HCT116 (cell line): ENCODE measurements around the gene CISD2. TPM values are rescaled to one million over a fixed set of nuclear protein-coding genes. Genes with fewer than 3 reads are reported as not detected.

Experiments
- ATAC-seq: fragments of 200-7000 bp; cut with Tn5 transposase; 2 replicates; pipeline ENCODE4 v1.9.1; 2020; ENCODE audit warnings: mild to moderate bottlenecking, moderate library complexity
- BruUV-seq: library from RNA; stranded (reverse); fragments of 400-500 nt; replicated peaks from 2 replicates; lab custom pipeline; 2021; lab: Mats Ljungman, UMichigan
- CTCF ChIA-PET: fragments of 300-600 bp; sonication (Branson Sonifier 250); formaldehyde crosslinking; loops from one replicate; lab custom pipeline; 2021; ENCODE audit warnings: antibody characterized with exemption; lab: Charles Lee
- POLR2A ChIA-PET: fragments of 300-600, 350-600 bp; sonication (Branson Sonifier 250); formaldehyde crosslinking; loops from one replicate; lab custom pipeline; 2021; ENCODE audit warnings: antibody characterized with exemption; lab: Charles Lee
- RAD21 ChIA-PET, 2 experiments: fragments of 300-600 bp; sonication (Branson Sonifier 250); formaldehyde crosslinking; loops; one replicate each; lab custom pipeline; 2023; ENCODE audit warnings: low total read pairs in 2 of 2; ENCODE audit not compliant: uncharacterized antibody in 2 of 2, unreplicated experiment in 2 of 2, low non-redundant PET in 1 of 2; lab: Charles Lee
- DNase-seq: peaks from one replicate; pipeline ENCODE4 v3.0.0-alpha.2; 2010; ENCODE audit warnings: low read depth, low spot score
- H2AFZ ChIP-seq: fragments of 200-600 bp; shearing (Covaris generic), sonication (generic); 2 replicates; pipeline ENCODE4 v1.6.1; 2017; ENCODE audit warnings: low read depth, mixed run types, mixed read lengths, antibody characterized with exemption, low read length; ENCODE audit not compliant: poor library complexity, severe bottlenecking
- H3K27ac ChIP-seq: 2 replicates; pipeline ENCODE4 v1.5.1; 2012; ENCODE audit warnings: low read depth, low read length
- H3K27me3 ChIP-seq: fragments of 200-600 bp; sonication (generic); 2 replicates; pipeline ENCODE4 v1.6.1; 2016; ENCODE audit warnings: mixed run types, low read length, mixed read lengths; ENCODE audit not compliant: insufficient read depth
- H3K36me3 ChIP-seq, 2 experiments: fragments of 200-500 bp in 1 of 2; fragments of 200-600 bp in 1 of 2; sonication (Bioruptor generic) in 1 of 2; sonication (generic) in 1 of 2; 2 replicates each; pipeline versions ENCODE4 v1.5.1 to v1.6.1; 2014 to 2016; ENCODE audit warnings: low read length in 2 of 2, inconsistent platforms in 1 of 2, mixed read lengths in 1 of 2, mixed run types in 1 of 2; ENCODE audit not compliant: insufficient read depth in 2 of 2, control insufficient read depth in 1 of 2
- H3K4me1 ChIP-seq, 2 experiments: fragments of 200-600 bp in 1 of 2; sonication (generic) in 1 of 2; 2 replicates each; pipeline versions ENCODE4 v1.5.1 to v1.6.1; 2012 to 2017; ENCODE audit warnings: low read length in 2 of 2, inconsistent platforms in 1 of 2, mild to moderate bottlenecking in 1 of 2, mixed read lengths in 1 of 2, mixed run types in 1 of 2, moderate library complexity in 1 of 2; ENCODE audit not compliant: insufficient read depth in 2 of 2, control insufficient read depth in 1 of 2
- H3K4me2 ChIP-seq: fragments of 200-600 bp; sonication (generic); 2 replicates; pipeline ENCODE4 v1.6.1; 2017; ENCODE audit warnings: mixed run types, low read length, mixed read lengths
- H3K4me3 ChIP-seq, 2 experiments: fragments of 200-600 bp in 1 of 2; sonication (generic) in 1 of 2; replicated peaks in 1 of 2; 2 replicates each; pipeline ENCODE4 v1.5.1; 2011 to 2016; ENCODE audit warnings: low read length in 2 of 2, control low read depth in 1 of 2, low read depth in 1 of 2, mild to moderate bottlenecking in 1 of 2, mixed read lengths in 1 of 2, mixed run types in 1 of 2
- H3K79me2 ChIP-seq: fragments of 200-600 bp; sonication (generic); 2 replicates; pipeline ENCODE4 v1.6.1; 2017; ENCODE audit warnings: mild to moderate bottlenecking, mixed run types, low read length, moderate library complexity, mixed read lengths; ENCODE audit not compliant: insufficient read depth
- H3K9ac ChIP-seq: fragments of 200-600 bp; sonication (generic); 2 replicates; pipeline ENCODE4 v1.6.1; 2016; ENCODE audit warnings: low read length, mixed read lengths
- H3K9me2 ChIP-seq: fragments of 200-600 bp; sonication (generic), shearing (Covaris generic); 2 replicates; pipeline ENCODE4 v1.6.1; 2017; ENCODE audit warnings: mixed run types, mild to moderate bottlenecking, moderate library complexity; ENCODE audit not compliant: insufficient read depth
- H3K9me3 ChIP-seq, 2 experiments: fragments of 200-500 bp in 1 of 2; fragments of 200-600 bp in 1 of 2; sonication (Bioruptor generic) in 1 of 2; sonication (generic) in 1 of 2; 2 replicates each; pipeline ENCODE4 v1.6.1; 2014 to 2017; ENCODE audit warnings: low read length in 2 of 2, mixed read lengths in 2 of 2, inconsistent platforms in 1 of 2, low read depth in 1 of 2, mild to moderate bottlenecking in 1 of 2, mixed run types in 1 of 2, moderate library complexity in 1 of 2; ENCODE audit not compliant: control insufficient read depth in 1 of 2, insufficient read depth in 1 of 2
- H4K20me1 ChIP-seq: fragments of 200-600 bp; sonication (generic), shearing (Covaris generic); 2 replicates; pipeline ENCODE4 v1.6.1; 2017; ENCODE audit warnings: mixed run types, mild to moderate bottlenecking, moderate library complexity; ENCODE audit not compliant: insufficient read depth
- CEBPB ChIP-seq: IDR thresholded peaks from 2 replicates; pipeline ENCODE4 v1.6.1; 2012; ENCODE audit warnings: low read depth
- EGR1 ChIP-seq: IDR thresholded peaks from 2 replicates; pipeline ENCODE4 v1.6.1; 2012; ENCODE audit warnings: low read depth
- ELF1 ChIP-seq: IDR thresholded peaks from 2 replicates; pipeline ENCODE4 v1.6.1; 2012; ENCODE audit warnings: low read depth, borderline replicate concordance
- FOSL1 ChIP-seq: IDR thresholded peaks from 2 replicates; pipeline ENCODE4 v1.6.1; 2012; ENCODE audit warnings: low read depth
- POLR2A ChIP-seq: IDR thresholded peaks from 2 replicates; pipeline ENCODE4 v1.7.0; 2011; ENCODE audit warnings: borderline replicate concordance; ENCODE audit not compliant: insufficient read depth, insufficient read length; ENCODE audit errors: extremely low read depth
- POLR2AphosphoS5 ChIP-seq: IDR thresholded peaks from 2 replicates; pipeline ENCODE4 v1.6.1; 2011; ENCODE audit warnings: mild to moderate bottlenecking, low read depth, low read length, moderate library complexity
- RAD21 ChIP-seq: IDR thresholded peaks from 2 replicates; pipeline ENCODE4 v1.6.1; 2012; ENCODE audit warnings: low read depth, mild to moderate bottlenecking
- SRF ChIP-seq: IDR thresholded peaks from 2 replicates; pipeline ENCODE4 v1.6.1; 2012; ENCODE audit warnings: low read depth
- TCF7L2 ChIP-seq: IDR thresholded peaks from 2 replicates; pipeline ENCODE4 v1.7.0; 2011; ENCODE audit warnings: borderline replicate concordance, inconsistent platforms; ENCODE audit not compliant: insufficient read depth, insufficient read length; ENCODE audit errors: extremely low read depth
- YY1 ChIP-seq: IDR thresholded peaks from 2 replicates; pipeline ENCODE4 v1.6.1; 2011; ENCODE audit warnings: low read length, low read depth, moderate library complexity, mild to moderate bottlenecking; ENCODE audit not compliant: insufficient replicate concordance; ENCODE audit errors: extremely low read depth
- ZFX ChIP-seq: fragments of 450-650 bp; IDR thresholded peaks from 2 replicates; pipeline ENCODE4 v1.6.1; 2017
- ZNF274 ChIP-seq: fragments of 200-500 bp; sonication (Bioruptor generic); IDR thresholded peaks from 2 replicates; pipeline ENCODE4 v1.6.1; 2014; ENCODE audit warnings: mild to moderate bottlenecking, low read depth, low read length, inconsistent platforms
- intact Hi-C: fragments of 100-400 bp; cut with micrococcal nuclease; formaldehyde crosslinking; loops from 2 replicates; pipeline ENCODE4 v1.10.0; 2022
- total RNA-seq: library from RNA; stranded (reverse); gene quantifications from one replicate; pipeline ENCODE4 v1.2.1, GENCODE V29; 2021; ENCODE audit not compliant: unreplicated experiment
- TF ChIP-seq, protein P1 (sequence below), 3 experiments: fragments of 200-600 bp in 1 of 3; sonication (generic) in 1 of 3; IDR thresholded peaks in 2 of 3; conservative IDR thresholded peaks in 1 of 3; 2 replicates each; pipeline ENCODE4 v1.5.1; 2012 to 2017; ENCODE audit warnings: low read depth in 2 of 3, low read length in 2 of 3, antibody characterized with exemption in 1 of 3, borderline replicate concordance in 1 of 3, control low read depth in 1 of 3, mild to moderate bottlenecking in 1 of 3, mixed read lengths in 1 of 3, mixed run types in 1 of 3, moderate library complexity in 1 of 3; ENCODE audit not compliant: insufficient read depth in 1 of 3
- TF ChIP-seq, protein P2 (sequence below): IDR thresholded peaks from 2 replicates; pipeline ENCODE4 v1.6.1; 2012; ENCODE audit warnings: low read depth

Gene CISD2
- total RNA-seq, 1 experiment from 2014 or later: 38.9 TPM

DNA sequence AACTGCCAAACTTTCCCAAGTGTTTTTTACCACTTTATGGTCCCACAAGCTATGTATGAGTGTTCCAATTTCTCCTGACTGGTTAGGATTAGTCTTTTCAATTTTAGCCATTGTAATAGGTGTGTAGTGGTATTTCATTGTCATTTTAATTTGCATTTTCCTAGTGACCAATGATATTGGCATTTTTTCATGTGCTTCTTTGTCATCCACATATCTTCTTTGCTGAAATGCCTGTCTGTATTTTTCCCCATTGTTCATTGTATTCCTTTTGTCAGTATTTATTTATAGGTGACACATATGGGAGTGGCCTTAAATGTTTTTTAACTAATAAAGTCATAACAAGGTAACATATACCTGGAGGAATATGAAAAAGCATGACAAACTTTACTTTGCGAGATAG lies 32.2 kb upstream of the CISD2 start:
- no peak overlapping the region for H3K4me3 ChIP-seq
- no peaks in the 10 kb centered on the region for H3K27me3 ChIP-seq
- H3K4me1 ChIP-seq: no peaks in the 10 kb centered on the region
- no peak overlapping the region for H3K27ac ChIP-seq
- no peak overlapping the region for H3K4me2 ChIP-seq
- no peaks in the 10 kb centered on the region for H3K9me2 ChIP-seq
- ATAC-seq (no peak), DNase-seq (no peak)
- H3K9me3 ChIP-seq: no peaks in the 10 kb centered on the region
- TF ChIP-seq CEBPB: no peak
- TF ChIP-seq SRF: no peak
- TF ChIP-seq RAD21: no peak
- TF ChIP-seq FOSL1: no peak
- TF ChIP-seq, protein P1, sequence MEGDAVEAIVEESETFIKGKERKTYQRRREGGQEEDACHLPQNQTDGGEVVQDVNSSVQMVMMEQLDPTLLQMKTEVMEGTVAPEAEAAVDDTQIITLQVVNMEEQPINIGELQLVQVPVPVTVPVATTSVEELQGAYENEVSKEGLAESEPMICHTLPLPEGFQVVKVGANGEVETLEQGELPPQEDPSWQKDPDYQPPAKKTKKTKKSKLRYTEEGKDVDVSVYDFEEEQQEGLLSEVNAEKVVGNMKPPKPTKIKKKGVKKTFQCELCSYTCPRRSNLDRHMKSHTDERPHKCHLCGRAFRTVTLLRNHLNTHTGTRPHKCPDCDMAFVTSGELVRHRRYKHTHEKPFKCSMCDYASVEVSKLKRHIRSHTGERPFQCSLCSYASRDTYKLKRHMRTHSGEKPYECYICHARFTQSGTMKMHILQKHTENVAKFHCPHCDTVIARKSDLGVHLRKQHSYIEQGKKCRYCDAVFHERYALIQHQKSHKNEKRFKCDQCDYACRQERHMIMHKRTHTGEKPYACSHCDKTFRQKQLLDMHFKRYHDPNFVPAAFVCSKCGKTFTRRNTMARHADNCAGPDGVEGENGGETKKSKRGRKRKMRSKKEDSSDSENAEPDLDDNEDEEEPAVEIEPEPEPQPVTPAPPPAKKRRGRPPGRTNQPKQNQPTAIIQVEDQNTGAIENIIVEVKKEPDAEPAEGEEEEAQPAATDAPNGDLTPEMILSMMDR (IDR thresholded peaks at IDR 0.05 in 2 of 3, conservative IDR thresholded peaks at IDR 0.05 in 1 of 3; ENCODE audit: borderline replicate concordance in 1 of 3, insufficient read depth in 1 of 3, low read depth in 2 of 3, low read length in 2 of 3): no peak
- TF ChIP-seq POLR2A: no peak
- no peak for TF ChIP-seq EGR1
- TF ChIP-seq YY1: no peak
- no peak for TF ChIP-seq ZFX
- TF ChIP-seq POLR2AphosphoS5: no peak
- TF ChIP-seq ZNF274: no peak
- TF ChIP-seq ELF1: no peak
- TF ChIP-seq, protein P2, sequence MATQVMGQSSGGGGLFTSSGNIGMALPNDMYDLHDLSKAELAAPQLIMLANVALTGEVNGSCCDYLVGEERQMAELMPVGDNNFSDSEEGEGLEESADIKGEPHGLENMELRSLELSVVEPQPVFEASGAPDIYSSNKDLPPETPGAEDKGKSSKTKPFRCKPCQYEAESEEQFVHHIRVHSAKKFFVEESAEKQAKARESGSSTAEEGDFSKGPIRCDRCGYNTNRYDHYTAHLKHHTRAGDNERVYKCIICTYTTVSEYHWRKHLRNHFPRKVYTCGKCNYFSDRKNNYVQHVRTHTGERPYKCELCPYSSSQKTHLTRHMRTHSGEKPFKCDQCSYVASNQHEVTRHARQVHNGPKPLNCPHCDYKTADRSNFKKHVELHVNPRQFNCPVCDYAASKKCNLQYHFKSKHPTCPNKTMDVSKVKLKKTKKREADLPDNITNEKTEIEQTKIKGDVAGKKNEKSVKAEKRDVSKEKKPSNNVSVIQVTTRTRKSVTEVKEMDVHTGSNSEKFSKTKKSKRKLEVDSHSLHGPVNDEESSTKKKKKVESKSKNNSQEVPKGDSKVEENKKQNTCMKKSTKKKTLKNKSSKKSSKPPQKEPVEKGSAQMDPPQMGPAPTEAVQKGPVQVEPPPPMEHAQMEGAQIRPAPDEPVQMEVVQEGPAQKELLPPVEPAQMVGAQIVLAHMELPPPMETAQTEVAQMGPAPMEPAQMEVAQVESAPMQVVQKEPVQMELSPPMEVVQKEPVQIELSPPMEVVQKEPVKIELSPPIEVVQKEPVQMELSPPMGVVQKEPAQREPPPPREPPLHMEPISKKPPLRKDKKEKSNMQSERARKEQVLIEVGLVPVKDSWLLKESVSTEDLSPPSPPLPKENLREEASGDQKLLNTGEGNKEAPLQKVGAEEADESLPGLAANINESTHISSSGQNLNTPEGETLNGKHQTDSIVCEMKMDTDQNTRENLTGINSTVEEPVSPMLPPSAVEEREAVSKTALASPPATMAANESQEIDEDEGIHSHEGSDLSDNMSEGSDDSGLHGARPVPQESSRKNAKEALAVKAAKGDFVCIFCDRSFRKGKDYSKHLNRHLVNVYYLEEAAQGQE: no peak
- TF ChIP-seq TCF7L2: no peak
- no peak overlapping the region for H3K9ac ChIP-seq
- ChIA-PET CTCF (no interaction called here), RAD21 (no interaction called here), POLR2A (interaction anchor here (0.7 to 1.6 kb wide), 2 partner anchors 9 to 406 kb away, joined by 5 read pairs; partner anchors contain the start of gene UBE2D3)
- H3K79me2 ChIP-seq: peaks cover 35% of the 10 kb centered on the region
- no peaks in the 10 kb centered on the region for H4K20me1 ChIP-seq
- intact Hi-C loops: no loop called here
- H3K36me3 ChIP-seq: no peaks in the 10 kb centered on the region
- no TSS peak for BruUV-seq
- H2AFZ ChIP-seq: no peak overlapping the region
